HG02885 (cell line): ENCODE results near the gene UBE2H.
A peak's percentile ranks its signal among the peaks of the same experiment; 100 is the strongest.
"Not testable (repeated sequence)": the region's sequence is repeated elsewhere in the genome, so short reads cannot be mapped to it uniquely, and the experiment has no call there.

Experiments used
- ATAC-seq: cut with Tn5 transposase; IDR thresholded peaks from one replicate; pipeline ENCODE4 v1.9.1; 2021; ENCODE audit warnings: mild to moderate bottlenecking; ENCODE audit not compliant: unreplicated experiment, poor library complexity

UBE2H gene

GRCh38 chr7:129952653-129953560 is at the start of gene UBE2H:
Gene UBE2H, minus strand, starts transcription at chr7:129952960. Its CDS starts 405 bp downstream, at chr7:129952555.
- ATAC-seq: peak; percentile 72

GRCh38 chr7:129998446-129998845 is 45.7 kb upstream of the UBE2H start:
- no peak for ATAC-seq

- ATAC-seq: no peak
These were observed 44.5 kb upstream of the UBE2H start for GRCh38 chr7:129997285-129997684.

GRCh38 chr7:129993275-129993674 is 40.5 kb upstream of the UBE2H start:
- no peak for ATAC-seq

- no peak for ATAC-seq
These were observed 37.8 kb upstream of the UBE2H start for GRCh38 chr7:129990403-129991192.

- no peak for ATAC-seq
These were observed 36.7 kb upstream of the UBE2H start for GRCh38 chr7:129989466-129989865.

GRCh38 chr7:129986600-129986999 is 33.8 kb upstream of the UBE2H start:
- ATAC-seq: no peak

GRCh38 chr7:129980667-129981066 is 27.9 kb upstream of the UBE2H start:
- ATAC-seq: no peak

GRCh38 chr7:129975309-129975708 is 22.5 kb upstream of the UBE2H start:
- ATAC-seq: no peak

GRCh38 chr7:129970816-129971215 is 18.1 kb upstream of the UBE2H start:
- no peak for ATAC-seq

GRCh38 chr7:129969881-129970446 is 17.2 kb upstream of the UBE2H start:
- no peak for ATAC-seq

GRCh38 chr7:129968592-129969383 is 16.0 kb upstream of the UBE2H start:
- ATAC-seq: no peak

- ATAC-seq: not testable (repeated sequence)
These were observed 7.4 kb upstream of the UBE2H start for GRCh38 chr7:129960204-129960475.

GRCh38 chr7:129959471-129960203 is 6.9 kb upstream of the UBE2H start:
- no peak for ATAC-seq

GRCh38 chr7:129958643-129959470 is 6.1 kb upstream of the UBE2H start:
- no peak for ATAC-seq

GRCh38 chr7:129955993-129956543 is 3.3 kb upstream of the UBE2H start:
- ATAC-seq: no peak

GRCh38 chr7:129952086-129952652 is 591 bp downstream of the UBE2H start:
- ATAC-seq: peak; percentile 24
